Spleen (tissue), 11 donors: Measurements from ENCODE around the gene S100A7. TPM values are rescaled to one million over a fixed set of nuclear protein-coding genes. Genes with fewer than 3 reads are reported as not detected.
A peak's percentile ranks its signal among the peaks of the same experiment; 100 is the strongest.

Experiments
- DNase-seq: peaks from one replicate; pipeline ENCODE4 v3.0.0-alpha.2; 2020
- H3K27ac ChIP-seq, 8 donors: fragments of 200-600 bp; sonication (generic) in 7 of 8; 1 replicate in 4 of 8; 2 replicates in 4 of 8; pipeline versions ENCODE4 v1.5.0 to v1.8.0; 2016 to 2021; ENCODE audit warnings: inconsistent platforms in 4 of 8, mild to moderate bottlenecking in 4 of 8, moderate library complexity in 1 of 8
- H3K27me3 ChIP-seq, 7 donors: fragments of 200-600 bp; sonication (generic) in 6 of 7; replicated peaks in 1 of 7; 1 replicate in 4 of 7; 2 replicates in 3 of 7; pipeline versions ENCODE4 v1.5.0 to v1.8.0; 2016 to 2021; ENCODE audit warnings: inconsistent platforms in 3 of 7, mild to moderate bottlenecking in 1 of 7
- H3K36me3 ChIP-seq, 6 donors: fragments of 200-600 bp; sonication (generic) in 5 of 6; 1 replicate in 4 of 6; 2 replicates in 2 of 6; pipeline versions ENCODE4 v1.5.0 to v1.8.0; 2016 to 2021; ENCODE audit warnings: inconsistent platforms in 2 of 6
- H3K4me1 ChIP-seq, 6 donors: fragments of 200-600 bp; sonication (generic) in 5 of 6; 1 replicate in 3 of 6; 2 replicates in 3 of 6; pipeline versions ENCODE4 v1.5.0 to v1.8.0; 2016 to 2021; ENCODE audit warnings: inconsistent platforms in 3 of 6
- H3K4me3 ChIP-seq, 8 donors: fragments of 200-600 bp; sonication (generic) in 7 of 8; 1 replicate in 4 of 8; 2 replicates in 4 of 8; pipeline versions ENCODE4 v1.5.0 to v1.8.0; 2016 to 2021; ENCODE audit warnings: inconsistent platforms in 4 of 8, mild to moderate bottlenecking in 4 of 8, moderate library complexity in 2 of 8
- H3K9me3 ChIP-seq, 8 donors: fragments of 200-600 bp; sonication (generic) in 7 of 8; 1 replicate in 4 of 8; 2 replicates in 4 of 8; pipeline versions ENCODE4 v1.5.0 to v1.8.0; 2016 to 2021; ENCODE audit warnings: inconsistent platforms in 4 of 8
- POLR2A ChIP-seq, 3 donors: fragments of 450-650 bp; IDR thresholded peaks; one replicate each; pipeline ENCODE4 v1.5.1; 2017; ENCODE audit warnings: antibody characterized with exemption in 3 of 3, mild to moderate bottlenecking in 1 of 3
- POLR2AphosphoS5 ChIP-seq, 3 donors: sonication (generic); formaldehyde crosslinking; IDR thresholded peaks; one replicate each; pipeline ENCODE4 v1.5.1; 2017; ENCODE audit warnings: antibody characterized with exemption in 3 of 3
- WGBS, 5 donors: extraction: QIAGEN DNeasy Blood & Tissue Kit in 3 of 5; methylation state at CpG; one replicate each; pipeline versions ENCODE4 v1.1.5 to v1.1.7; 2013 to 2018; 5-methylcytosine and 5-hydroxymethylcytosine counted together
- intact Hi-C: fragments of 100-400 bp; cut with DNase I; formaldehyde crosslinking; loops from one replicate; pipeline ENCODE4 v1.15.0; 2023; ENCODE audit warnings: low total_unique reads
- polyA plus RNA-seq, 3 donors: library from polyadenylated mRNA; stranded (reverse); fragments of 200-250 nt; gene quantifications; one replicate each; pipeline ENCODE4 v1.2.1, GENCODE V29; 2013
- total RNA-seq, 7 donors: library from RNA; depleted of rRNA in 3 of 7; stranded (reverse); fragments of >200 nt in 3 of 7; fragmentation: NEBNext Ultra II Directional in 4 of 7; extraction: Animal tissue kit (Norgen Biotek cat#: 25700) in 4 of 7; gene quantifications; one replicate each; pipeline versions ENCODE4 v1.1.0 to v1.2.1, GENCODE V29; 2016 to 2021
- TF ChIP-seq, protein P1 (sequence below), 11 experiments: fragments of 200-600 bp in 7 of 11; fragments of 450-650 bp in 4 of 11; sonication (generic) in 4 of 11; IDR thresholded peaks in 8 of 11; conservative IDR thresholded peaks in 3 of 11; 1 replicate in 7 of 11; 2 replicates in 4 of 11; pipeline versions ENCODE4 v1.4.0 to v1.8.0; 2016 to 2021; ENCODE audit warnings: antibody characterized with exemption in 11 of 11, inconsistent platforms in 4 of 11, mild to moderate bottlenecking in 1 of 11
- donor health status: healthy with polysubstance abuse.
- donor health status: DM: no; HTN: no; CAD: no; lungs with moderate emphysema.
- donor health status: DM: no; HTN: no; CAD: no.
- donor health status: Bipolar disorder and iron deficiency.
- donor health status: healthy.
- donor health status: DM: no; HTN: no; CAD: no.
- donor health status: DM: yes; HTN: yes; CAD: no.

S100A7 gene
- total and polyA plus RNA-seq, 10 donors = not detected

DNA sequence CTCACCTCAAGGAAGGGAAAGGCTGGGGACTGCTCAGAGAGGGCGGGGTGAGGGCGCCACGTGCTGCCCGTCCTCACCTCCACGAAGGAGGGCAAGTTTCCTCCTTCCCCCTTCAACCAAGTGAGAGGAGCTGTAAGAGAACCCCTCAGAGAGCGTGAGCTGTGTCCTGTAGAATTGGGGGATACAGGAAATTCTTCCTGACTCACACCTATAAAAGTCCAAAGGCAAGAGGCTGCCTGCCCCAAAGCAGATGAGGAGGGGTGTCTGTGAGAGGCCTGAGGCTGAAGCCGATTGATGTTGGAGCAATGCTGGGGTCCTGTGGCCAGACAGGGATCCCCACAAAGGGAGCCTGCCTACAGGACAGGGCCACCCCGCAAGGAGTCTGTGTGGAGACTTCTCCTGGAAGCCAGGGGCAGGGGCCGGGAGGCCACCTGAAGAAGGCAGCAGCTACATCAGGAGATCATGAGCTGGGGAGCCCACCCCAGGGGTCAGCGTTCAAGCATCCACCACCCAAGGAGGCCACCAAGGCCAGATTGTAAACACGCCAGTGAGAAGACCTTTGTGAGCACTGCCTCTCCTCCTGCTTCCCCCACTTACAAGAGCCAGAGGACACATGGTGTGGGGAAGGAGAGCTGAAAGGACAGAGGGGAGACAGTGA is 47.6 kb upstream of the S100A7 start:
- no peaks in the 10 kb centered on the region for H3K27me3 ChIP-seq
- intact Hi-C loops = no loop called here
- TF ChIP-seq, protein P1, sequence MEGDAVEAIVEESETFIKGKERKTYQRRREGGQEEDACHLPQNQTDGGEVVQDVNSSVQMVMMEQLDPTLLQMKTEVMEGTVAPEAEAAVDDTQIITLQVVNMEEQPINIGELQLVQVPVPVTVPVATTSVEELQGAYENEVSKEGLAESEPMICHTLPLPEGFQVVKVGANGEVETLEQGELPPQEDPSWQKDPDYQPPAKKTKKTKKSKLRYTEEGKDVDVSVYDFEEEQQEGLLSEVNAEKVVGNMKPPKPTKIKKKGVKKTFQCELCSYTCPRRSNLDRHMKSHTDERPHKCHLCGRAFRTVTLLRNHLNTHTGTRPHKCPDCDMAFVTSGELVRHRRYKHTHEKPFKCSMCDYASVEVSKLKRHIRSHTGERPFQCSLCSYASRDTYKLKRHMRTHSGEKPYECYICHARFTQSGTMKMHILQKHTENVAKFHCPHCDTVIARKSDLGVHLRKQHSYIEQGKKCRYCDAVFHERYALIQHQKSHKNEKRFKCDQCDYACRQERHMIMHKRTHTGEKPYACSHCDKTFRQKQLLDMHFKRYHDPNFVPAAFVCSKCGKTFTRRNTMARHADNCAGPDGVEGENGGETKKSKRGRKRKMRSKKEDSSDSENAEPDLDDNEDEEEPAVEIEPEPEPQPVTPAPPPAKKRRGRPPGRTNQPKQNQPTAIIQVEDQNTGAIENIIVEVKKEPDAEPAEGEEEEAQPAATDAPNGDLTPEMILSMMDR (IDR thresholded peaks at IDR 0.05 in 8 of 11, conservative IDR thresholded peaks at IDR 0.05 in 3 of 11) = no peak
- TF ChIP-seq POLR2AphosphoS5 (IDR thresholded peaks at IDR 0.05) = no peak
- TF ChIP-seq POLR2A (IDR thresholded peaks at IDR 0.05) = no peak
- H3K4me3 ChIP-seq = no peak overlapping the region
- peaks cover 0 to 17% (median 7%) of the 10 kb centered on the region in 6 donors for H3K4me1 ChIP-seq
- peak overlapping the region in 5 of 8 donors; percentile 44 to 63 (median 47) for H3K27ac ChIP-seq
- no peaks in the 10 kb centered on the region for H3K9me3 ChIP-seq
- no peak for DNase-seq
- 80 to 87% (median 87%) methylated on average over 6 to 11 of the region's 11 CpGs for WGBS, 5 donors
- no peaks in the 10 kb centered on the region for H3K36me3 ChIP-seq

DNA sequence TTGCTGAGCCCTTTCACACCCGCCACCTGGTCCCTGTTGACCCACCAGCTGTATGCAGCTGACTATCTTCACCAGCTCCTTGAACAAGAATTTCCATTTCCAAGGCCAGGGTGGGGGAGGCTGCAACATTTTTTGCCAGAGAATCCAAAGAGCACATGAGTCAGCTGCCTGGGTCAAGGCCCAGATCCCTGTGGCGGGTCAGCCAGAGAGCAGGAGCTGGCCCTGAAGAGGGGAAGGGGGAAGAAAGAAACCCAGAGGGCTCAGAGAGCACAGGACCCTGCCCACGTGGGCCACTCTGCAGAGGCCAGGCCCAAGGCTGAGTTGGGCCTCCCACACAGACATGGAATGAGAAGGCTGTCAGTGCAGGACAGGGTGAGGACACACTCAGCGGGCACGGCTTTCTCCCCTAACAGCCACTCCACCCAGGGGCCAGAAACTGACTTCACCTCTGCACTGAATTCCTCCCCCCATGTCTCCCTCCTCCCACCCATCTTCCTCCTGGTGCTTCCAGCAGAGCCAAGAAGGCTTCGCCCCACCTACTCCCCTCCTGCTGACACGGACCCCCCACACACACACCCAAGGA is 46.5 kb upstream of the S100A7 start:
- 57 to 84% (median 72%) methylated on average over 6 to 7 of the region's 7 CpGs for WGBS, 5 donors
- intact Hi-C loops = no loop called here
- peak overlapping the region in 6 of 8 donors; percentile 13 to 63 (median 46) for H3K27ac ChIP-seq
- no peak for DNase-seq
- H3K36me3 ChIP-seq = no peaks in the 10 kb centered on the region
- H3K4me3 ChIP-seq = no peak overlapping the region
- no peaks in the 10 kb centered on the region for H3K9me3 ChIP-seq
- TF ChIP-seq, protein P1 (IDR thresholded peaks at IDR 0.05 in 8 of 11, conservative IDR thresholded peaks at IDR 0.05 in 3 of 11) = no peak
- TF ChIP-seq POLR2AphosphoS5 (IDR thresholded peaks at IDR 0.05) (peak; percentile 62 to 83 (median 75)), POLR2A (IDR thresholded peaks at IDR 0.05) (no peak)
- H3K27me3 ChIP-seq = no peaks in the 10 kb centered on the region
- peaks cover 0 to 11% (median 7%) of the 10 kb centered on the region in 6 donors for H3K4me1 ChIP-seq

DNA sequence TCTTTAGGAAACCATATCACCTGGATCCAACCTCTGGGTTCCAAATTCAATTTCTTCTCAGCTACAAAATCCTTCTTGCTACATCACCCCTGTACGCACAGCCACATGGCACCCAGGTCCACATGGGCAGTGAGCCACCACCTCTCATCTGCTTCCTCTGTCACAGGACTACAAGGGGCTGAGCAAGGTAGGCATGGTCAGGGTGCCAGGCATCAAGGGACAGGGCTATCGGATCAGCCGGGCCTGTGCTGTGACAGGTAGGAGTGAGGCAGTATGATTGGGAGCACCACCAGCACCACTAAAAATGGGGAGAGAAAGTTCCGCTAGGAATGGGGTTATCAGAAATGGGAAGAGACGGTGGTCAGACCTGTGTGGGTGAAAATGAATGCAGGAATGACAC is 45.9 kb upstream of the S100A7 start:
- no peak for DNase-seq
- H3K4me1 ChIP-seq = peaks cover 0 to 9% (median 7%) of the 10 kb centered on the region in 6 donors
- no peak overlapping the region for H3K4me3 ChIP-seq
- intact Hi-C loops = no loop called here
- TF ChIP-seq POLR2AphosphoS5 (IDR thresholded peaks at IDR 0.05) (no peak), POLR2A (IDR thresholded peaks at IDR 0.05) (no peak)
- H3K27me3 ChIP-seq = no peaks in the 10 kb centered on the region
- H3K9me3 ChIP-seq = no peaks in the 10 kb centered on the region
- WGBS, 5 donors = 84 to 92% (median 89%) methylated on average over 5 of the region's 5 CpGs
- H3K27ac ChIP-seq = peak overlapping the region in 4 of 8 donors; percentile 13 to 49 (median 30)
- no peaks in the 10 kb centered on the region for H3K36me3 ChIP-seq

DNA sequence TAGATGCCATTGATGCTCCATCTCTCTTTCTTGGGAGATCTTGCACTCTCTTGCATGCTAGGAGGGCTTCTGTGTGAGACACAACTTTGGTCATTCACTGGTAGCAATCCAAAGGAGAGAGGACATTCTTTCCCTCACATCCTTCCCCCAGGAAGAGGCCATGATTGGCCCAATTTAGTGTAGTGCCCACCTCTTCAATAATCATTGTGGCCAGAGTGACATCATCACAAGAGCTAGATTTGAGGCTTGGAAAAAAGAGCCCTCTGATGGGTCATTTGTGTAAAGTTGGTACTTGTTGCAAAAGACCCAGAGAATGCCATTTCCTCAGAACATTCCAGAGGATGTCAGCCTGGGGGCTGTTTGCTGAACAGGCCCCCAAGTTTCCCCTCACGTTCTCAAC is 45.1 kb upstream of the S100A7 start:
- Histone ChIP-seq H3K4me3 (no peak overlapping the region), H3K9me3 (no peaks in the 10 kb centered on the region), H3K27ac (no peak overlapping the region), H3K4me1 (peaks cover 0 to 1% (median 0%) of the 10 kb centered on the region in 6 donors), H3K27me3 (no peaks in the 10 kb centered on the region), H3K36me3 (no peaks in the 10 kb centered on the region)
- DNase-seq = no peak
- TF ChIP-seq POLR2AphosphoS5 (IDR thresholded peaks at IDR 0.05) = no peak
- TF ChIP-seq, protein P1 (IDR thresholded peaks at IDR 0.05 in 8 of 11, conservative IDR thresholded peaks at IDR 0.05 in 3 of 11) = no peak
- no peak for TF ChIP-seq POLR2A (IDR thresholded peaks at IDR 0.05)
- WGBS, 5 donors = 78 to 100% (median 88%) methylated on average over 1 of the region's 1 CpG
- intact Hi-C loops = no loop called here
